K562 (cell line): ENCODE results near the gene ANO10. TPM values are rescaled to one million over a fixed set of nuclear protein-coding genes. Genes with fewer than 3 reads are reported as not detected.

Experiments
- ATAC-seq: fragments of 200-7000 bp; cut with Tn5 transposase; 3 replicates; pipeline ENCODE4 v1.9.1; 2020; ENCODE audit warnings: moderate library complexity
- BruUV-seq: library from RNA; stranded (reverse); fragments of 400-500 nt; replicated peaks from 2 replicates; lab custom pipeline; 2021; lab: Mats Ljungman, UMichigan
- CTCF ChIA-PET: fragments of 300-600 bp; formaldehyde crosslinking; extraction: SDS; loops from one replicate; lab custom pipeline; 2021; ENCODE audit warnings: low intra/inter-chr PET ratio; lab: Yijun Ruan, JAX
- POLR2A ChIA-PET: fragments of 300-600, 350-650 bp; sonication (Branson Sonifier 250); formaldehyde crosslinking; extraction: SDS; loops from one replicate; lab custom pipeline; 2021; ENCODE audit warnings: antibody characterized with exemption, inconsistent platforms; lab: Yijun Ruan, JAX
- DNase-seq, 4 experiments: peaks; one replicate each; pipeline versions ENCODE4 v3.0.0 to v3.0.0-alpha.2; 2011 to 2018; ENCODE audit warnings: low spot score in 3 of 4, mixed read lengths in 3 of 4; ENCODE audit errors: extremely low read depth in 1 of 4
- FAIRE-seq: peaks from 2 replicates; lab custom pipeline; 2011; peaks lifted over from hg19 to GRCh38; lab: Jason Lieb, UNC
- H2AFZ ChIP-seq: 2 replicates; pipeline ENCODE4 v1.6.0; 2011; ENCODE audit warnings: low read depth, low read length, control low read depth, inconsistent platforms
- H3K27ac ChIP-seq: fragments of 200-600 bp; 3 replicates; pipeline ENCODE4 v1.8.0; 2011; ENCODE audit warnings: low read depth, mild to moderate bottlenecking, control low read depth, inconsistent platforms, low read length, moderate library complexity, mixed read lengths; ENCODE audit errors: extremely low read depth
- H3K27me3 ChIP-seq, 2 experiments: fragments of 300-600 bp in 1 of 2; 2 replicates in 1 of 2; 3 replicates in 1 of 2; pipeline versions ENCODE4 v1.6.0 to v1.8.0; 2011; ENCODE audit warnings: inconsistent platforms in 2 of 2, low read length in 2 of 2, mild to moderate bottlenecking in 1 of 2, mixed read lengths in 1 of 2, moderate library complexity in 1 of 2; ENCODE audit not compliant: control insufficient read depth in 2 of 2, insufficient read depth in 2 of 2
- H3K36me3 ChIP-seq: fragments of 300-600 bp; 3 replicates; pipeline ENCODE4 v1.8.0; 2011; ENCODE audit warnings: mild to moderate bottlenecking, low read length, inconsistent platforms; ENCODE audit not compliant: control insufficient read depth, insufficient read depth
- H3K4me1 ChIP-seq, 2 experiments: fragments of 200-600 bp in 1 of 2; replicated peaks in 1 of 2; 2 replicates in 1 of 2; 3 replicates in 1 of 2; pipeline versions ENCODE4 v1.5.1 to v1.8.0; 2011; ENCODE audit warnings: inconsistent platforms in 2 of 2, low read length in 2 of 2, mild to moderate bottlenecking in 1 of 2, mixed read lengths in 1 of 2, moderate library complexity in 1 of 2; ENCODE audit not compliant: control insufficient read depth in 2 of 2, insufficient read depth in 2 of 2
- H3K4me2 ChIP-seq: 2 replicates; pipeline ENCODE4 v1.6.1; 2011; ENCODE audit warnings: low read length, control low read depth, inconsistent platforms, mixed read lengths; ENCODE audit not compliant: insufficient read depth
- H3K4me3 ChIP-seq: fragments of 200-600 bp; sonication (generic), shearing (Covaris generic); 2 replicates; pipeline ENCODE4 v1.5.1; 2016; ENCODE audit warnings: control low read depth, inconsistent platforms
- H3K79me2 ChIP-seq: fragments of 200-600 bp; 3 replicates; pipeline ENCODE4 v1.8.0; 2011; ENCODE audit warnings: low read length, inconsistent platforms; ENCODE audit not compliant: control insufficient read depth, insufficient read depth
- H3K9ac ChIP-seq, 2 experiments: 2 replicates each; pipeline versions ENCODE4 v1.6.0 to v1.6.1; 2011; ENCODE audit warnings: low read depth in 2 of 2, low read length in 2 of 2, control low read depth in 1 of 2, inconsistent platforms in 1 of 2, mild to moderate bottlenecking in 1 of 2, mixed read lengths in 1 of 2; ENCODE audit not compliant: insufficient read depth in 1 of 2
- H3K9me1 ChIP-seq: one replicate; pipeline ENCODE4 v1.6.0; 2011; ENCODE audit warnings: inconsistent platforms, mild to moderate bottlenecking, low read length, moderate library complexity; ENCODE audit not compliant: control insufficient read depth, insufficient read depth
- H3K9me3 ChIP-seq: replicated peaks from 2 replicates; pipeline ENCODE4 v1.5.1; 2011; ENCODE audit warnings: low read depth, low read length, inconsistent platforms; ENCODE audit not compliant: control insufficient read depth, insufficient read depth
- H4K20me1 ChIP-seq: replicated peaks from 2 replicates; pipeline ENCODE4 v1.6.1; 2011; ENCODE audit warnings: low read length, inconsistent platforms, mixed read lengths; ENCODE audit not compliant: control insufficient read depth, insufficient read depth
- FOXA3 ChIP-seq, 2 experiments: fragments of 450-650 bp in 1 of 2; sonication (generic) in 1 of 2; formaldehyde crosslinking; IDR thresholded peaks in 1 of 2; conservative IDR thresholded peaks in 1 of 2; 2 replicates each; pipeline versions ENCODE4 v1.4.0 to v1.8.0; 2020 to 2022; ENCODE audit warnings: mild to moderate bottlenecking in 2 of 2, missing genetic modification reagents in 1 of 2
- MEF2D ChIP-seq: conservative IDR thresholded peaks from 2 replicates; pipeline ENCODE4 v1.6.1; 2016; ENCODE audit warnings: low read depth, missing genetic modification characterization, missing compliant biosample characterization
- MEIS2 ChIP-seq: fragments of 450-650 bp; IDR thresholded peaks from 2 replicates; pipeline ENCODE4 v1.6.1; 2014; ENCODE audit warnings: mild to moderate bottlenecking; ENCODE audit not compliant: partially characterized antibody
- NR2C2 ChIP-seq, 2 experiments: fragments of 200-800 bp in 1 of 2; sonication (Bioruptor generic) in 1 of 2; sonication (generic) in 1 of 2; formaldehyde crosslinking in 1 of 2; IDR thresholded peaks; 2 replicates each; pipeline versions ENCODE4 v1.6.1 to v1.8.0; 2016 to 2022; ENCODE audit warnings: mild to moderate bottlenecking in 1 of 2, missing compliant biosample characterization in 1 of 2, missing genetic modification characterization in 1 of 2, missing genetic modification reagents in 1 of 2
- SPI1 ChIP-seq: IDR thresholded peaks from 2 replicates; pipeline ENCODE4 v1.6.1; 2011; ENCODE audit warnings: low read depth, low read length, control low read depth, borderline replicate concordance
- ZFP30 ChIP-seq: fragments of 250-450 bp; sonication (Bioruptor Pico); IDR thresholded peaks from 2 replicates; pipeline ENCODE4 v1.8.0; 2022; ENCODE audit warnings: moderate library complexity, mild to moderate bottlenecking, inconsistent platforms, borderline replicate concordance
- ZNF584 ChIP-seq: fragments of 200-800 bp; sonication (Bioruptor generic); IDR thresholded peaks from 2 replicates; pipeline ENCODE4 v1.6.1; 2016; ENCODE audit warnings: low read depth, mild to moderate bottlenecking, missing genetic modification characterization, missing compliant biosample characterization
- WGBS: fragments of 100-300 bp; shearing (Covaris generic); methylation state at CpG from one replicate; pipeline ENCODE4 v1.1.6; 2016; ENCODE audit warnings: low coverage, mixed read lengths; ENCODE audit not compliant: insufficient coverage; ENCODE audit errors: missing lambda C conversion rate; 5-methylcytosine and 5-hydroxymethylcytosine counted together
- in situ Hi-C: fragments of 300-500 bp; cut with MboI; formaldehyde crosslinking; loops from 4 replicates; pipeline ENCODE4 v1.15.0; 2018; ENCODE audit warnings: inconsistent platforms, mixed read lengths
- intact Hi-C: fragments of 100-400 bp; cut with micrococcal nuclease; formaldehyde crosslinking; loops from 2 replicates; pipeline ENCODE4 v1.14.2; 2022
- polyA plus RNA-seq, 8 experiments: library from polyadenylated mRNA; depleted of rRNA in 4 of 8; stranded (reverse) in 5 of 8; unstranded in 3 of 8; fragments of >200 nt; fragmentation: Nextera tagmentation in 2 of 8; fragmentation: Illumina TruSeq in 1 of 8; extraction: Ambion mirVana in 2 of 8; extraction: Trizol in 1 of 8; gene quantifications; 2 replicates each; pipeline versions ENCODE4 v1.2.1 to v1.2.3, GENCODE V29; 2011 to 2014; ENCODE audit warnings: inconsistent platforms in 1 of 8, missing spikeins in 1 of 8
- total RNA-seq, 7 experiments: library from RNA; depleted of rRNA in 6 of 7; stranded (reverse); fragments of >200 nt in 6 of 7; fragmentation: Illumina TruSeq in 2 of 7; extraction: Trizol in 2 of 7; gene quantifications; 2 replicates each; pipeline versions ENCODE4 v1.2.1 to v1.2.3, GENCODE V29; 2011 to 2021; ENCODE audit warnings: low replicate concordance in 1 of 7
- TF ChIP-seq, protein P1 (sequence below), 3 experiments: fragments of 200-800 bp in 1 of 3; sonication (Bioruptor generic) in 1 of 3; sonication (generic) in 1 of 3; formaldehyde crosslinking in 1 of 3; IDR thresholded peaks; 2 replicates each; pipeline versions ENCODE4 v1.6.1 to v1.8.0; 2016 to 2022; ENCODE audit warnings: mild to moderate bottlenecking in 2 of 3, missing compliant biosample characterization in 2 of 3, missing genetic modification characterization in 2 of 3, missing genetic modification reagents in 1 of 3
- TF ChIP-seq, protein P2 (sequence below), 2 experiments: IDR thresholded peaks in 1 of 2; conservative IDR thresholded peaks in 1 of 2; 2 replicates each; pipeline ENCODE4 v1.6.1; 2016; ENCODE audit warnings: low read depth in 2 of 2, mild to moderate bottlenecking in 1 of 2, missing compliant biosample characterization in 1 of 2, missing genetic modification characterization in 1 of 2, moderate library complexity in 1 of 2

ANO10 gene
- total and polyA plus RNA-seq, 9 of the 15 experiments (the other 6 are each of a cell fraction or from before 2014, with no cell fraction given): 6.4 to 46.0 (median 32.3) TPM

DNA sequence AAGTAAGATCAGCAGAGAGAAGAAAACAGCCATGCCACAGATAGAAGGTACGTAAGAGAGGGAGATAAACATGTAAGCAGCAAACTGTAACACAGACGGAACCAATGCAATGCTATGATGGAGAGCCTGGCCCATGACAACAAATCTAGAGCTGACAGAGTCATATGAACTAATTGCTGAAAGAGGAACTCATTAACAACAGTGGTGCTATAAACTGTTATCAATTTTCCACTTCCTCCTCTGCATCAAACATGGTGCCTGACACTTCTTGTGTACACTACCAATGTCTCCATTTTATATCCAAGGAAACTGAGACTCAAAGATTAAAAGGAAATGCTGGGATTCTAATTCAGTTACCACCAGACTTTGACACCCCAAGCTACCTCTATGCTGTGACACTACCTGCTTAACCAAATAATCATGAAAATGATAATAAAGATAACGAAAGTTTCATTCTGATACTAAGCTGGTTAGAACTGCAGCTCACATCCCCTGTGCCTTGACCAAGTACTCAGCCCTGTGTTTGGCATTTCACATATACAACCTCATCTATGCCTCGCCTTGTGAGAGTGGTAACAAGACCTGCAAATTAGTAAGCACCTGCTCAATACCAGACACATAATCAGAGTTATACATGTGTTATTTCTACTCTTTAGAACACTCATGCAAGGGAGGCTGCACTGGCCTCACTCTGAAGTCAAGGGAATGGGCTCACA lies 79.3 kb downstream of the ANO10 start:
- FAIRE-seq: no peak
- ATAC-seq: no peak
- in situ Hi-C loops (loop anchor here (25.0 kb wide), 1 partner anchor 645 kb away; no protein-coding TSS in a partner anchor), intact Hi-C loops (loop anchor here (5.0 kb wide), 1 partner anchor 200 kb away; no protein-coding TSS in a partner anchor)
- 57% methylated on average over 4 of the region's 4 CpGs for WGBS
- BruUV-seq: no TSS peak
- Histone ChIP-seq H3K4me3 (no peak overlapping the region), H3K4me2 (no peak overlapping the region), H2AFZ (no peak overlapping the region), H4K20me1 (no peaks in the 10 kb centered on the region; the same call in 1 of the 2 replicates), H3K9ac (no peak overlapping the region), H3K9me3 (no peaks in the 10 kb centered on the region; the same call in 1 of the 2 replicates), H3K36me3 (peaks cover 3% of the 10 kb centered on the region; the same call in 1 of the 3 replicates), H3K27me3 (no peaks in the 10 kb centered on the region), H3K27ac (no peak overlapping the region), H3K79me2 (no peaks in the 10 kb centered on the region), H3K9me1 (no peaks in the 10 kb centered on the region), H3K4me1 (peaks cover 7 to 13% of the 10 kb centered on the region in 2 experiments; a peak in 2 of 5 replicates)
- ChIA-PET POLR2A (interaction anchor here (3.0 kb wide), 1 partner anchor 10 kb away, joined by 10 read pairs; no protein-coding TSS in a partner anchor), CTCF (no interaction called here)
- TF ChIP-seq ZFP30 (CRISPR knock-in tag) (no peak), FOXA3 (CRISPR knock-in tag; conservative IDR thresholded peaks at IDR 0.05 in 1 of 2, IDR thresholded peaks at IDR 0.05 in 1 of 2) (peak in 1 of 2 experiments; percentile 64; a peak in 1 of 4 replicates), MEF2D (no peak), ZNF584 (CRISPR knock-in tag) (0 out of 2 replicates have a peak, but pooled peaks have one; percentile 42), MEIS2 (peak; percentile 51), SPI1 (peak; percentile 86), NR2C2 (CRISPR knock-in tag; IDR thresholded peaks at IDR 0.05) (0 out of 2 replicates have a peak, but pooled peaks have one; percentile 20), NR2C2 (tag; IDR thresholded peaks at IDR 0.05) (no peak)
- TF ChIP-seq, protein P1, sequence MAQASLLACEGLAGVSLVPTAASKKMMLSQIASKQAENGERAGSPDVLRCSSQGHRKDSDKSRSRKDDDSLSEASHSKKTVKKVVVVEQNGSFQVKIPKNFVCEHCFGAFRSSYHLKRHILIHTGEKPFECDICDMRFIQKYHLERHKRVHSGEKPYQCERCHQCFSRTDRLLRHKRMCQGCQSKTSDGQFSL (CRISPR knock-in tag; IDR thresholded peaks at IDR 0.05): 0 out of 2 replicates have a peak, but pooled peaks have one; percentile 15
- TF ChIP-seq, protein P1 (tag; IDR thresholded peaks at IDR 0.05): no peak
- TF ChIP-seq, protein P2, sequence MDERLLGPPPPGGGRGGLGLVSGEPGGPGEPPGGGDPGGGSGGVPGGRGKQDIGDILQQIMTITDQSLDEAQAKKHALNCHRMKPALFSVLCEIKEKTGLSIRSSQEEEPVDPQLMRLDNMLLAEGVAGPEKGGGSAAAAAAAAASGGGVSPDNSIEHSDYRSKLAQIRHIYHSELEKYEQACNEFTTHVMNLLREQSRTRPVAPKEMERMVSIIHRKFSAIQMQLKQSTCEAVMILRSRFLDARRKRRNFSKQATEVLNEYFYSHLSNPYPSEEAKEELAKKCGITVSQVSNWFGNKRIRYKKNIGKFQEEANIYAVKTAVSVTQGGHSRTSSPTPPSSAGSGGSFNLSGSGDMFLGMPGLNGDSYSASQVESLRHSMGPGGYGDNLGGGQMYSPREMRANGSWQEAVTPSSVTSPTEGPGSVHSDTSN (CRISPR knock-in tag; IDR thresholded peaks at IDR 0.05; ENCODE audit: low read depth): no peak
- TF ChIP-seq, protein P2 (tag; conservative IDR thresholded peaks at IDR 0.05; ENCODE audit: low read depth): peak; percentile 59
- no peak for DNase-seq
